Mesothelial cell of epicardium (in vitro differentiated cells): ENCODE measurements around the gene ECPAS. TPM values are rescaled to one million over a fixed set of nuclear protein-coding genes. Genes with fewer than 3 reads are reported as not detected.
"Not testable (repeated sequence)": the region's sequence is repeated elsewhere in the genome, so short reads cannot be mapped to it uniquely, and the experiment has no call there.

ENCODE experiments used
- DNase-seq, 2 experiments: peaks; one replicate each; pipeline ENCODE4 v3.0.0; 2021; ENCODE audit warnings: low spot score in 2 of 2; ENCODE audit not compliant: unreplicated experiment in 2 of 2
- H3K27ac Mint-ChIP-seq: 2 replicates; pipeline ENCODE4 v1.8.0; 2021; ENCODE audit warnings: mixed read lengths
- H3K27me3 Mint-ChIP-seq: 2 replicates; pipeline ENCODE4 v1.8.0; 2021; ENCODE audit warnings: low read depth, mixed read lengths
- H3K36me3 Mint-ChIP-seq: 2 replicates; pipeline ENCODE4 v1.8.0; 2021; ENCODE audit warnings: mixed read lengths
- H3K4me1 Mint-ChIP-seq: 2 replicates; pipeline ENCODE4 v1.8.0; 2021; ENCODE audit warnings: mixed read lengths
- H3K4me3 Mint-ChIP-seq: 2 replicates; pipeline ENCODE4 v1.8.0; 2021; ENCODE audit warnings: mild to moderate bottlenecking, moderate library complexity, mixed read lengths
- H3K9me3 Mint-ChIP-seq: 2 replicates; pipeline ENCODE4 v1.8.0; 2021; ENCODE audit warnings: mixed read lengths
- CTCF ChIP-seq: fragments of 200-600 bp; sonication (generic); IDR thresholded peaks from one replicate; pipeline ENCODE4 v1.5.0; 2021; ENCODE audit warnings: antibody characterized with exemption; ENCODE audit not compliant: unreplicated experiment
- total RNA-seq: library from RNA; stranded (reverse); gene quantifications from 3 replicates; pipeline ENCODE4 v1.2.1, GENCODE V29; 2021

The ECPAS gene
- total RNA-seq, 1 donor from 2014 or later = 84.7 TPM

GRCh38 chr9:111454751-111455150, 29.4 kb downstream of the ECPAS start:
- H3K9me3 Mint-ChIP-seq = no peaks in the 10 kb centered on the region
- peaks cover 46% of the 10 kb centered on the region for H3K4me1 Mint-ChIP-seq
- no peak overlapping the region for H3K4me3 Mint-ChIP-seq
- TF ChIP-seq CTCF = no peak
- no peak overlapping the region for H3K27ac Mint-ChIP-seq
- peaks cover 9% of the 10 kb centered on the region for H3K36me3 Mint-ChIP-seq
- no peaks in the 10 kb centered on the region for H3K27me3 Mint-ChIP-seq
- DNase-seq = no peak

DNA sequence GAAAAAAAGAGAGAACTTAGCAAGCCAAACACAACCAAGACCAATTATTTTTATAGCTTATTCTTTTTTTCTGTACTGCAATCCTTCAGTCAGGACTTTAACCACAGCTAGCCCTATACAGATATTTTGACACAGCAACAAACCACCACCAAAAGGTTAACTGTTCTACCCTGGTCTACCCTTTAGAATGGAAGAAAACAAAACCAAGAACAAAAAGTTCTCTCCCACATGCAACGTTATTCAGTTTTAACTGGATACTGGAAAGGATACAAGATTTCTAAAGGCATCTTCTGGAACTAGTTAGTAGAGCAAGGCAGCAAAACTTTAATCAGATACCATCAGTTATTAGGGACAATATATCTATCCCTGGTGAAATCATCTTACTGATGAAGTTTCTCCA, 32.6 kb downstream of the ECPAS start:
- no peak for DNase-seq
- H3K36me3 Mint-ChIP-seq = peaks cover 14% of the 10 kb centered on the region
- no peak overlapping the region for H3K27ac Mint-ChIP-seq
- H3K4me3 Mint-ChIP-seq = no peak overlapping the region
- no peaks in the 10 kb centered on the region for H3K27me3 Mint-ChIP-seq
- TF ChIP-seq CTCF = no peak
- H3K4me1 Mint-ChIP-seq = peaks cover 21% of the 10 kb centered on the region
- H3K9me3 Mint-ChIP-seq = no peaks in the 10 kb centered on the region

GRCh38 chr9:111450124-111450523, 34.1 kb downstream of the ECPAS start:
- no peak for TF ChIP-seq CTCF
- H3K9me3 Mint-ChIP-seq = peaks cover 2% of the 10 kb centered on the region
- peaks cover 18% of the 10 kb centered on the region for H3K4me1 Mint-ChIP-seq
- peaks cover 27% of the 10 kb centered on the region for H3K36me3 Mint-ChIP-seq
- no peaks in the 10 kb centered on the region for H3K27me3 Mint-ChIP-seq
- H3K27ac Mint-ChIP-seq = peak overlapping the region; percentile 67
- no peak overlapping the region for H3K4me3 Mint-ChIP-seq
- no peak for DNase-seq

DNA sequence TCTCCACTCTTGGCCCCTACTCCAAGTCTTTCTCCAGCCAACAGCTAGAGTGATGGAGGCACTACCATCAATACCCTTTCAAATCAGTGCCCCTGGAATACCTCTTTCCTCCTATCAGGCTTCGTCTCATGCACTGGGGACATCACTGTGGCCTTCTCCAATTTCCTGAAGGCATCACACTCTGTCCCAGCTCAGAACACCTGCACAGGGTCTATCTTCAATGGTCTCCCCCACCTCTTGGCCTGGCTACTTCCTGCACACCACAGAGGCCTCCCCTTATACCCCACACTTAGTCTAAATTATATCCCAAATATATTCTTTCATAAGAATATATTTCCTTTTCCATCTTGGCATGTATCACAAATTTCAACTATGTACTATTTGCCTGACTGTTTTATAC, 34.5 kb downstream of the ECPAS start:
- no peak overlapping the region for H3K27ac Mint-ChIP-seq
- no peak for DNase-seq
- peaks cover 18% of the 10 kb centered on the region for H3K4me1 Mint-ChIP-seq
- H3K9me3 Mint-ChIP-seq = peaks cover 3% of the 10 kb centered on the region
- peaks cover 28% of the 10 kb centered on the region for H3K36me3 Mint-ChIP-seq
- H3K27me3 Mint-ChIP-seq = no peaks in the 10 kb centered on the region
- H3K4me3 Mint-ChIP-seq = no peak overlapping the region
- no peak for TF ChIP-seq CTCF

- DNase-seq, H3K27me3 Mint-ChIP-seq, H3K4me3 Mint-ChIP-seq, H3K27ac Mint-ChIP-seq, H3K9me3 Mint-ChIP-seq: not testable (repeated sequence)
- H3K4me1 Mint-ChIP-seq = peaks cover 12% of the 10 kb centered on the region
- peaks cover 35% of the 10 kb centered on the region for H3K36me3 Mint-ChIP-seq
Measured at GRCh38 chr9:111445799-111446198, 38.4 kb downstream of the ECPAS start.

DNA sequence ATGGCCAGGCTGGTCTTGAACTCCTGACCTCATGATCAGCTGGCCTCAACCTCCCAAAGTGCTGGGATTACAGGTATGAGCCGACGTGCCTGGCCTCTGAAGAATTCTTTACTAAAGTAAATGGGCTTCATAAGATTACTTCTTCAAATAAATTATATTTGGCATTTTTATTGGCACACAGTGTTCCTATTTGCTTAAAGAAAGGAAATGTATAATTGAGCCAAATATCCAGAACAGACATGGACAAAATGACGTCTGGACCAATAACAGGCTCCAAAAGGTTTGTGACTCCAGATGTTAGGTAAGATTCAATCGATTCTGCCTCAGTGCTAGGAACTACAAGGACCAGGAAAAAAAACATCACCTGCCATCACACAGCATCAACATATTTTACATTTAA, 40.7 kb downstream of the ECPAS start:
- Mint-ChIP-seq H3K27ac (no peak overlapping the region), H3K4me3 (no peak overlapping the region), H3K36me3 (peaks cover 44% of the 10 kb centered on the region), H3K9me3 (peaks cover 3% of the 10 kb centered on the region), H3K27me3 (no peaks in the 10 kb centered on the region), H3K4me1 (peaks cover 10% of the 10 kb centered on the region)
- no peak for DNase-seq
- no peak for TF ChIP-seq CTCF
